Measurements from ENCODE around the gene NFYA. TPM values are rescaled to one million over a fixed set of nuclear protein-coding genes. Genes with fewer than 3 reads are reported as not detected.
"Not testable (repeated sequence)": the region's sequence is repeated elsewhere in the genome, so short reads cannot be mapped to it uniquely, and the experiment has no call there.

The NFYA gene
- total RNA-seq, 1 donor from 2014 or later: 62.7 TPM

DNA sequence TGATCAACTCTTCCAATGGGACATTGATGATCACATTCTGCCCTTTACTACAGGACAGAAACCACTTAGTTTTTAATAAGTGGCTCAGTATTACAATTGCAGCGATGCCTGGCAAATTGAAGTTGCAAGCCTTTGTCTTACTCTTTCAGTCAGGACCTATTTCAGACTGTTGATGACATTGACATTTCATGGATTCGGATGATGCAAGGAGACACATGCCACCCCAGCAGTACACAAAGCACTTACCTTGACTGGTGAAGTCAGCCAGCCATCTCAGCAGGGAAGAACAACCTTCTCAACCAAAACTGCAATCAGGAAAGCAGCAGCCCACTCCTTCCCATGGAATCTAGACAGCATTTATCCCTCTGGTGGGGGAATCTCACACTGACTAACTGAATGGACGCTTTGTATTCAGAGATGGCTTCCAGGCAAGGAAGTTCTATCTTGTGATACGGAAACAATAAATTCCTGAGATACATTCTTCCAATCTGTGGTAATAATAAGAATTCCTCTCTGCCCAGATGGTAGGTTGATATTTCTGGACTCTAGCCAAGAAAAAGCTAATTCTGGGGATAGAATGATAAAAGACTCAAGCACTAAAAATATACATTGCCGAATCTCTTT lies 24.8 kb downstream of the NFYA start:
- no peak for TF ChIP-seq CTCF (IDR thresholded peaks at IDR 0.05; ENCODE audit: unreplicated experiment)
- Mint-ChIP-seq H3K9me3 (ENCODE audit: low read depth) (no peaks in the 10 kb centered on the region), H3K27ac (no peak overlapping the region), H3K4me1 (ENCODE audit: low read depth) (no peaks in the 10 kb centered on the region), H3K4me3 (ENCODE audit: low read depth) (no peak overlapping the region), H3K27me3 (no peaks in the 10 kb centered on the region), H3K36me3 (ENCODE audit: insufficient read depth) (peaks cover 40% of the 10 kb centered on the region)
- DNase-seq (ENCODE audit: low spot score, unreplicated experiment): no peak

- Mint-ChIP-seq H3K4me3 (ENCODE audit: low read depth) (no peak overlapping the region), H3K27me3 (no peaks in the 10 kb centered on the region), H3K4me1 (ENCODE audit: low read depth) (no peaks in the 10 kb centered on the region), H3K9me3 (ENCODE audit: low read depth) (no peaks in the 10 kb centered on the region), H3K27ac (no peak overlapping the region), H3K36me3 (ENCODE audit: insufficient read depth) (peaks cover 37% of the 10 kb centered on the region)
- no peak for DNase-seq (ENCODE audit: low spot score, unreplicated experiment)
- no peak for TF ChIP-seq CTCF (IDR thresholded peaks at IDR 0.05; ENCODE audit: unreplicated experiment)
Measured at GRCh38 chr6:41098366-41098765, 25.6 kb downstream of the NFYA start.

- Mint-ChIP-seq H3K27ac (no peak overlapping the region), H3K9me3 (ENCODE audit: low read depth) (no peaks in the 10 kb centered on the region), H3K4me3 (ENCODE audit: low read depth) (no peak overlapping the region), H3K27me3 (no peaks in the 10 kb centered on the region), H3K36me3 (ENCODE audit: insufficient read depth) (peaks cover 31% of the 10 kb centered on the region), H3K4me1 (ENCODE audit: low read depth) (no peaks in the 10 kb centered on the region)
- DNase-seq (ENCODE audit: low spot score, unreplicated experiment): no peak
- TF ChIP-seq CTCF (IDR thresholded peaks at IDR 0.05; ENCODE audit: unreplicated experiment): no peak
Measured at GRCh38 chr6:41100871-41101287, 28.1 kb downstream of the NFYA start.

GRCh38 chr6:41103847-41104246 lies 31.1 kb downstream of the NFYA start:
- DNase-seq (ENCODE audit: low spot score, unreplicated experiment): no peak
- H3K4me3 Mint-ChIP-seq (ENCODE audit: low read depth): no peak overlapping the region
- no peak for TF ChIP-seq CTCF (IDR thresholded peaks at IDR 0.05; ENCODE audit: unreplicated experiment)
- H3K27me3 Mint-ChIP-seq: no peaks in the 10 kb centered on the region
- H3K36me3 Mint-ChIP-seq (ENCODE audit: insufficient read depth): peaks cover 17% of the 10 kb centered on the region
- H3K9me3 Mint-ChIP-seq (ENCODE audit: low read depth): no peaks in the 10 kb centered on the region
- no peaks in the 10 kb centered on the region for H3K4me1 Mint-ChIP-seq (ENCODE audit: low read depth)
- H3K27ac Mint-ChIP-seq: no peak overlapping the region

- no peak for TF ChIP-seq CTCF (IDR thresholded peaks at IDR 0.05; ENCODE audit: unreplicated experiment)
- Mint-ChIP-seq H3K27ac (no peak overlapping the region), H3K4me1 (ENCODE audit: low read depth) (no peaks in the 10 kb centered on the region), H3K36me3 (ENCODE audit: insufficient read depth) (no peaks in the 10 kb centered on the region), H3K9me3 (ENCODE audit: low read depth) (no peaks in the 10 kb centered on the region), H3K4me3 (ENCODE audit: low read depth) (no peak overlapping the region), H3K27me3 (no peaks in the 10 kb centered on the region)
- no peak for DNase-seq (ENCODE audit: low spot score, unreplicated experiment)
Measured at GRCh38 chr6:41111017-41111416, 38.2 kb downstream of the NFYA start.

DNA sequence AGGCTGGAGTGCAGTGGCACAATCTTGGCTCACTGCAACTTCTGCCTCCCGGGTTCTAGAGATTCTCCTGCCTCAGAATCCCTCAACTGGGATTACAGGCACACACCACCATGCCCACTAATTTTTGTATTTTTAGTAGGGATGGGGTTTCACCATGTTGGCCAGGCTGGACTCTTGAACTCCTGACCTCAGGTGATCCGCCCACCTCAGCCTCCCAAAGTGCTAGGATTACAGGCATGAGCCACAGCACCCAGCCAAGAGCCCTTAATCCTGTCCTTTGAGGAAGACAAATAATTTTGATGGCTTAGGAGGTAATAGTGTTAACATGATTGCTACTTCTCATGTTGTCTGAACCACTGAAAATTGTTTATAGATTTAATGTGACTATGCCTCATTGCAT lies 42.3 kb downstream of the NFYA start:
- not testable (repeated sequence) for H3K4me3 Mint-ChIP-seq (ENCODE audit: low read depth); H3K36me3 Mint-ChIP-seq (ENCODE audit: insufficient read depth); H3K9me3 Mint-ChIP-seq (ENCODE audit: low read depth); H3K27me3 Mint-ChIP-seq; H3K4me1 Mint-ChIP-seq (ENCODE audit: low read depth); H3K27ac Mint-ChIP-seq; DNase-seq (ENCODE audit: low spot score, unreplicated experiment)

Measured in progenitor cell of endocrine pancreas (in vitro differentiated cells).